ENCODE measurements around the gene CPNE4. TPM values are rescaled to one million over a fixed set of nuclear protein-coding genes. Genes with fewer than 3 reads are reported as not detected.

CPNE4 gene
- total and polyA plus RNA-seq, 7 experiments from 2014 or later: not detected

DNA sequence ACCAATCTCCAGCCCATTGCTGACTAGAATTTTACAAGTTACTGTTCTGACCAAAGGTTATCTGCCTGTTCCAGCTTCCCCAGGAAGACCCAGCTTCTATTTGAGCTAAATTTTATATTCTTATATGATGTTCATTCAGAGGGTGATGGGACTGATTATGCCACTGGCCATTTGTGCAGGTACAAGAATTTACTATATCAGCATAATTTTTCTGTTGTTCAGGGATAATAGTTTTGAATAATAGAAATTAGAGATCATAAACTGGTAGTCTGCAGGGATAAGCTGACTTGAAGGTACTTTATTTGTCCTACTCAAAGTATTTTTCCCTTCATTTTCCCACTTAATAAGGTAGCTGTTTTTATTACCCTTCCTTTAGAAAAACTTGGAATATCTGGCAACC lies 309.4 kb downstream of the CPNE4 start:
- CTCF ChIA-PET: no interaction called here
- POLR2A ChIA-PET: no interaction called here

DNA sequence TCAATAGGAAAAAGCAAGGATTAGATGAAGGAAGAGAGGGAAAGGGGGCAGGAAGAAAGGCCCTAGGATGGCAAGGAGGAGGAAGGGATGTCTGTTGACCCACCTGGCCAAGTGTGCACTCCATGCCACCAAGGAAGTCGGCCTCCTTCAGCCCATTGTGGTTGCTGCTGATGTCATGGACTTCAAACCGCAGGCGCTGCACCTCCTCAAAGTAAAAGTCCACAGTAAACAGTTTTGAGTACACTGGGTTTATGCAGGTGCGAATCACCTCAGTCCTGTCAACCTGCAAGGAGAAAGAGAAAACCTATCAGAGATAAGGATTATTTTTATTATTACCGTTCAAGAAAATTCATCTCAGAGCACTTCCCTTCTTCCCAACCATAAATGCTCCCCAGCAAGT lies 311.5 kb downstream of the CPNE4 start:
- H3K36me3 Mint-ChIP-seq: no peaks in the 10 kb centered on the region
- DNase-seq (no peak), ATAC-seq (no peak)
- Histone ChIP-seq H3K4me3 (ENCODE audit: low read length) (no peak overlapping the region), H3K27me3 (ENCODE audit: control insufficient read depth in 2 of 2, insufficient read depth in 2 of 2, low read length in 2 of 2) (no peaks in the 10 kb centered on the region), H3K36me3 (ENCODE audit: control insufficient read depth in 2 of 3, insufficient read depth in 3 of 3, low read length in 3 of 3) (no peaks in the 10 kb centered on the region), H3K27ac (ENCODE audit: low read depth, low read length) (no peak overlapping the region), H3K9me3 (ENCODE audit: control insufficient read depth in 2 of 3, low read length in 3 of 3) (no peaks in the 10 kb centered on the region), H3K4me1 (ENCODE audit: control insufficient read depth in 2 of 2, insufficient read depth in 2 of 2, low read length in 2 of 2) (no peaks in the 10 kb centered on the region)
- H3K27me3 Mint-ChIP-seq: peaks cover 0 to 34% (median 10%) of the 10 kb centered on the region in 5 donors
- H3K4me1 Mint-ChIP-seq: no peaks in the 10 kb centered on the region
- ChIA-PET POLR2A (no interaction called here), CTCF (no interaction called here)
- intact Hi-C loops (cut with micrococcal nuclease): no loop called here
- H3K9me3 Mint-ChIP-seq: peaks cover 0 to 1% (median 0%) of the 10 kb centered on the region in 11 donors
- H3K4me3 Mint-ChIP-seq: no peak overlapping the region
- no peak overlapping the region for H3K27ac Mint-ChIP-seq

More for the DNA sequence above, 309.4 kb downstream of the CPNE4 start:
- Histone ChIP-seq H3K4me1 (ENCODE audit: control insufficient read depth in 2 of 2, insufficient read depth in 2 of 2, low read length in 2 of 2) (no peaks in the 10 kb centered on the region), H3K27ac (ENCODE audit: low read depth, low read length) (no peak overlapping the region), H3K36me3 (ENCODE audit: control insufficient read depth in 2 of 3, insufficient read depth in 3 of 3, low read length in 3 of 3) (no peaks in the 10 kb centered on the region), H3K27me3 (ENCODE audit: control insufficient read depth in 2 of 2, insufficient read depth in 2 of 2, low read length in 2 of 2) (no peaks in the 10 kb centered on the region), H3K4me3 (ENCODE audit: low read length) (no peak overlapping the region), H3K9me3 (ENCODE audit: control insufficient read depth in 2 of 3, low read length in 3 of 3) (no peaks in the 10 kb centered on the region)
- peaks cover 0 to 34% (median 10%) of the 10 kb centered on the region in 5 donors for H3K27me3 Mint-ChIP-seq
- H3K9me3 Mint-ChIP-seq: peaks cover 0 to 1% (median 0%) of the 10 kb centered on the region in 11 donors
- H3K27ac Mint-ChIP-seq: no peak overlapping the region
- no peak for ATAC-seq
- no peak for DNase-seq
- no peak overlapping the region for H3K4me3 Mint-ChIP-seq
- H3K36me3 Mint-ChIP-seq: no peaks in the 10 kb centered on the region
- H3K4me1 Mint-ChIP-seq: no peaks in the 10 kb centered on the region
- intact Hi-C loops (cut with micrococcal nuclease): no loop called here

DNA sequence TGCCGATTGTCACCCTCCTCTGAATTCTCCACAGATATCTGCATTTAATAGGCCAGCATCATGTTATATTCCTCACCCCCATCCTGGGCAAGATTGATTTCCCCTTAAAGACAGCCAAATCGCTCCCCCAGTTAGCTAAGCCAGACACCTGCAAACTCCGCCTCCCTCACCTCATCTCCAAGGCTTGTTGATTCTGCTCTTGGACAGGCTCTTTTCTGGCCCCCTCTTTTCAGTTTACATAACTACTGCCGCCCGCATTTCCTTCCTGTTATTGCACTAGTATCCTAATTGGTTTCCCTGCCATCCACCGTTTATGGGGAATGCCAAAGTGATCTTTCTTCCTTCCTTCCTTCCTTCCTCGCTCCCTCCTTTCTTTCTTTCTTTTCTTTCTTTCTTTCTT lies 317.3 kb downstream of the CPNE4 start:
- DNase-seq (no peak), ATAC-seq (no peak)
- CTCF ChIA-PET: no interaction called here
- H3K4me1 Mint-ChIP-seq: peaks cover 0 to 3% (median 0%) of the 10 kb centered on the region in 7 donors
- no peaks in the 10 kb centered on the region for H3K36me3 Mint-ChIP-seq
- peaks cover 0 to 1% (median 0%) of the 10 kb centered on the region in 11 donors for H3K9me3 Mint-ChIP-seq
- H3K4me3 Mint-ChIP-seq: no peak overlapping the region
- Histone ChIP-seq H3K4me3 (ENCODE audit: low read length) (no peak overlapping the region), H3K27ac (ENCODE audit: low read depth, low read length) (no peak overlapping the region), H3K9me3 (ENCODE audit: control insufficient read depth in 2 of 3, low read length in 3 of 3) (no peaks in the 10 kb centered on the region), H3K27me3 (ENCODE audit: control insufficient read depth in 2 of 2, insufficient read depth in 2 of 2, low read length in 2 of 2) (no peaks in the 10 kb centered on the region), H3K4me1 (ENCODE audit: control insufficient read depth in 2 of 2, insufficient read depth in 2 of 2, low read length in 2 of 2) (no peaks in the 10 kb centered on the region), H3K36me3 (ENCODE audit: control insufficient read depth in 2 of 3, insufficient read depth in 3 of 3, low read length in 3 of 3) (no peaks in the 10 kb centered on the region)
- POLR2A ChIA-PET: no interaction called here
- peaks cover 0 to 9% (median 0%) of the 10 kb centered on the region in 5 donors for H3K27me3 Mint-ChIP-seq
- intact Hi-C loops (cut with micrococcal nuclease): no loop called here
- peak overlapping the region in 1 of 9 donors; percentile 3 for H3K27ac Mint-ChIP-seq

DNA sequence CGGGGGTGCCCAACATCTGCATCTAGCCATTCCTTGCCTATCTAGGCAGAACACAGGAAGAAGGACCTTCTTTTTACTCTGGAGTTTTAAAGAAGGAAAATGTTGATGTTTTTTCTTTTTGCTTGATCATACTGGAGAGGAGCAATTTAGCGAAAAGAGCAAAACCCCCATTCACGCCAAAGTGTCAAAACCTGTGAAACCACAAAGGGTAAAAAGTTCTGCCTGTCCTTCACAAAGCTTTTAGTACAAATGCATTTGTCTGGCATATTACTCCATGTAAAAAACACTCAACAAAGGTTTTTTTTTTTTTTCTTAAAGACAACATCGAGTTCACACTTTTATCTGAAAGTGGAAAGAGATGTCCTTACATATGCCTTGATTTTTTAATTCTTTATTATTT lies 317.9 kb downstream of the CPNE4 start:
- CTCF ChIA-PET: interaction anchor here (0.6 kb wide), 1 partner anchor 13 kb away, joined by 4 read pairs; no protein-coding TSS in a partner anchor
- H3K36me3 Mint-ChIP-seq: no peaks in the 10 kb centered on the region
- H3K27ac Mint-ChIP-seq: peak overlapping the region in 1 of 9 donors; percentile 3
- peaks cover 0 to 1% (median 0%) of the 10 kb centered on the region in 11 donors for H3K9me3 Mint-ChIP-seq
- no peak for ATAC-seq
- DNase-seq: no peak
- H3K9me3 ChIP-seq (ENCODE audit: control insufficient read depth in 2 of 3, low read length in 3 of 3): no peaks in the 10 kb centered on the region
- H3K4me3 ChIP-seq (ENCODE audit: low read length): no peak overlapping the region
- intact Hi-C loops (cut with micrococcal nuclease): no loop called here
- POLR2A ChIA-PET: no interaction called here
- H3K4me1 ChIP-seq (ENCODE audit: control insufficient read depth in 2 of 2, insufficient read depth in 2 of 2, low read length in 2 of 2): no peaks in the 10 kb centered on the region
- H3K36me3 ChIP-seq (ENCODE audit: control insufficient read depth in 2 of 3, insufficient read depth in 3 of 3, low read length in 3 of 3): no peaks in the 10 kb centered on the region
- no peak overlapping the region for H3K27ac ChIP-seq (ENCODE audit: low read depth, low read length)
- no peak overlapping the region for H3K4me3 Mint-ChIP-seq
- no peaks in the 10 kb centered on the region for H3K27me3 ChIP-seq (ENCODE audit: control insufficient read depth in 2 of 2, insufficient read depth in 2 of 2, low read length in 2 of 2)
- H3K4me1 Mint-ChIP-seq: peaks cover 0 to 3% (median 0%) of the 10 kb centered on the region in 7 donors
- H3K27me3 Mint-ChIP-seq: peaks cover 0 to 11% (median 0%) of the 10 kb centered on the region in 5 donors

DNA sequence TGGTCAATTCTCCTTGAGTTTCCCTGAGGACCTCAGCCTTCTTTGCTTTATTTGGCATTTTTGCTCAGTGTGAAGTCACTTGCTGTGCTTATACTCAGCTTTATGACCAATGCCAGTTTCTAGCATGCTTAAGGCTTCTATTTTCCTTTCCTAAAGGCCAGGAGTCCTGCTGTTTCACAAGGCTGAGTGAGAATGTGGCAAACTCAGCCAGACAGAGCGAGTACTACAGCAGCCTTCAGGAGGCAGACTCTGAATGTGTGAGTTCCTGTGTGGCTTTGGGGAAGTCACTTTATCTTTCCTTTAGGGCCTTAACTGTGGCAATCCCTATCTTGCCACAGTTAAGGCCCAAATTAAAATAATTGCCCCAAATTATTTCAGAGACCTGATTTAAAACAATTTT lies 318.8 kb downstream of the CPNE4 start:
- ChIA-PET CTCF (no interaction called here), POLR2A (no interaction called here)
- ATAC-seq: no peak
- no peaks in the 10 kb centered on the region for H3K27me3 ChIP-seq (ENCODE audit: control insufficient read depth in 2 of 2, insufficient read depth in 2 of 2, low read length in 2 of 2)
- H3K9me3 Mint-ChIP-seq: peaks cover 0 to 1% (median 0%) of the 10 kb centered on the region in 11 donors
- no peaks in the 10 kb centered on the region for H3K9me3 ChIP-seq (ENCODE audit: control insufficient read depth in 2 of 3, low read length in 3 of 3)
- no peaks in the 10 kb centered on the region for H3K4me1 ChIP-seq (ENCODE audit: control insufficient read depth in 2 of 2, insufficient read depth in 2 of 2, low read length in 2 of 2)
- H3K36me3 Mint-ChIP-seq: no peaks in the 10 kb centered on the region
- intact Hi-C loops (cut with micrococcal nuclease): no loop called here
- H3K27me3 Mint-ChIP-seq: peaks cover 0 to 10% (median 0%) of the 10 kb centered on the region in 5 donors
- no peak overlapping the region for H3K4me3 ChIP-seq (ENCODE audit: low read length)
- H3K36me3 ChIP-seq (ENCODE audit: control insufficient read depth in 2 of 3, insufficient read depth in 3 of 3, low read length in 3 of 3): no peaks in the 10 kb centered on the region
- no peak for DNase-seq
- no peak overlapping the region for H3K4me3 Mint-ChIP-seq
- no peak overlapping the region for H3K27ac Mint-ChIP-seq
- no peak overlapping the region for H3K27ac ChIP-seq (ENCODE audit: low read depth, low read length)
- H3K4me1 Mint-ChIP-seq: peaks cover 0 to 3% (median 0%) of the 10 kb centered on the region in 7 donors

DNA sequence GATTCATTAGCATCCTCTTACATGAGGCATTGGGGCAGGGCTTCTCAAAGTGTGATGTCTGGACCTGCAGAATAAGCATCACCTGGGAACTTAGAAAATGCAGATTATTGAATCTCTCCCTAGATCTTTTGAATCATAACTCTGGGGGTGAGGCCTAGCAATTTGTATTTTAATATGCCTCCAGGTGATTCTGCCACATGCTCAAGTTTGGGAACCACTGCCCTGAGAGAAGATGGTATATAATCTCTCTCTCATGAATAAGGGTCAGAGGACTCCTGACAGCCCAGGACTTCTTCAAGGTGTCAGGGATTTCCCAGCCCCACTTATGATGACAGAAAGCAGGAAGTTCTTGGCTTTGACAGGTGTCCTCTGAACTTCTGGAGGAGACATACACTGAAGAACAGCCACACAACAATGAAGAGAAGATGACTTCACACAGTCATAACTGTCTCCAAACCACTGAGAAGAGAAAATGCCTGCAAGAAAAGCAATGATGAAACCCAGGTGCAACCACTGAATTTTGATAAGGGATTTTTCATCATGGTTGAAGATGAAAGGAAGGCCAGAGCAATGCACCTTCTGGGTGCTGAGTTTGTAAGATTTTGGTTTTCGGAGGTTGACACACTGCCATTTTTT lies 320.1 kb downstream of the CPNE4 start:
- H3K4me3 ChIP-seq (ENCODE audit: low read length): no peak overlapping the region
- CTCF ChIA-PET: no interaction called here
- H3K4me1 ChIP-seq (ENCODE audit: control insufficient read depth in 2 of 2, insufficient read depth in 2 of 2, low read length in 2 of 2): no peaks in the 10 kb centered on the region
- no peaks in the 10 kb centered on the region for H3K36me3 Mint-ChIP-seq
- peaks cover 0 to 3% (median 0%) of the 10 kb centered on the region in 7 donors for H3K4me1 Mint-ChIP-seq
- H3K27me3 ChIP-seq (ENCODE audit: control insufficient read depth in 2 of 2, insufficient read depth in 2 of 2, low read length in 2 of 2): no peaks in the 10 kb centered on the region
- POLR2A ChIA-PET: no interaction called here
- H3K27ac Mint-ChIP-seq: no peak overlapping the region
- DNase-seq (no peak), ATAC-seq (no peak)
- no peaks in the 10 kb centered on the region for H3K9me3 ChIP-seq (ENCODE audit: control insufficient read depth in 2 of 3, low read length in 3 of 3)
- H3K27me3 Mint-ChIP-seq: peaks cover 0 to 9% (median 1%) of the 10 kb centered on the region in 5 donors
- intact Hi-C loops (cut with micrococcal nuclease): no loop called here
- H3K9me3 Mint-ChIP-seq: peaks cover 0 to 2% (median 0%) of the 10 kb centered on the region in 11 donors
- H3K27ac ChIP-seq (ENCODE audit: low read depth, low read length): no peak overlapping the region
- no peaks in the 10 kb centered on the region for H3K36me3 ChIP-seq (ENCODE audit: control insufficient read depth in 2 of 3, insufficient read depth in 3 of 3, low read length in 3 of 3)
- no peak overlapping the region for H3K4me3 Mint-ChIP-seq

DNA sequence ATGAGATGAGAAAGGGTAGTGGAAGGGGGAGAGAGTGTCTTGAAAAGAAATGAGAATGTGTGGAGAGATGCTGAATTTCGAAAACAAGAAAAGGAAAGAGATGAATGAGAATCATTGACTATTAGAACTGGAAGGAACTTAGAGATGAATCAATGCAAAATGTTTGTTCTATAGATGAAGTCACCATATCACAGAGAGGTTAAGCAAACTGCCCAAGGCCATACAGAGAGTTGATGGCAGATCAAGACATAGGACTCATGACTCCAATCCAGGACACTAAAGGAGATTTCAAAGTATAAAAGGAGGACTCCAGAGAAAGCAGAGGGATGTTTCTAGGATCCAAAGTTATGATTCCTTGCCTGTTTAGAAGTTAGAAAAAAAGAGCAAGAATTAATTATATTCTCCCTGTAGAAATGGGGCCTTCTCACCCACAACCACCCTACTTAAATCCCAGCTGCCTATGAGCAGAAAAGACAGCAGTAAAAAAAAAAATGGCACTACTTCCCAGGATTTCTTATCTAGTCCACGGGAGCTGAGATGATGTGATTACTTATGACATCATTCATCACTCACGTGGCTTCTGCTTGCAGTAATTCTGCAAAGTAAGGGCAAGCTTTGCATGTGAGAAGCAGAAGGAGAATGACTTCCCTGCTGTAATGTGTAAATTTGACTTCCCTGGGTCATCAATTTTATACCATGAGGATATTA lies 321.2 kb downstream of the CPNE4 start:
- H3K27me3 ChIP-seq (ENCODE audit: control insufficient read depth in 2 of 2, insufficient read depth in 2 of 2, low read length in 2 of 2): no peaks in the 10 kb centered on the region
- intact Hi-C loops (cut with micrococcal nuclease): no loop called here
- CTCF ChIA-PET: no interaction called here

More for the DNA sequence above, 321.2 kb downstream of the CPNE4 start:
- POLR2A ChIA-PET: no interaction called here
- no peak for DNase-seq
- H3K27ac ChIP-seq (ENCODE audit: low read depth, low read length): no peak overlapping the region
- peaks cover 2 to 10% (median 4%) of the 10 kb centered on the region in 5 donors for H3K27me3 Mint-ChIP-seq
- H3K4me3 Mint-ChIP-seq: no peak overlapping the region
- peaks cover 0 to 3% (median 0%) of the 10 kb centered on the region in 7 donors for H3K4me1 Mint-ChIP-seq
- ATAC-seq: no peak
- H3K27ac Mint-ChIP-seq: no peak overlapping the region
- H3K9me3 Mint-ChIP-seq: peaks cover 0 to 2% (median 0%) of the 10 kb centered on the region in 11 donors
- H3K4me3 ChIP-seq (ENCODE audit: low read length): no peak overlapping the region
- no peaks in the 10 kb centered on the region for H3K4me1 ChIP-seq (ENCODE audit: control insufficient read depth in 2 of 2, insufficient read depth in 2 of 2, low read length in 2 of 2)
- no peaks in the 10 kb centered on the region for H3K36me3 ChIP-seq (ENCODE audit: control insufficient read depth in 2 of 3, insufficient read depth in 3 of 3, low read length in 3 of 3)
- no peaks in the 10 kb centered on the region for H3K36me3 Mint-ChIP-seq
- no peaks in the 10 kb centered on the region for H3K9me3 ChIP-seq (ENCODE audit: control insufficient read depth in 2 of 3, low read length in 3 of 3)
